ENCODE results near the gene MPDU1.

DNA sequence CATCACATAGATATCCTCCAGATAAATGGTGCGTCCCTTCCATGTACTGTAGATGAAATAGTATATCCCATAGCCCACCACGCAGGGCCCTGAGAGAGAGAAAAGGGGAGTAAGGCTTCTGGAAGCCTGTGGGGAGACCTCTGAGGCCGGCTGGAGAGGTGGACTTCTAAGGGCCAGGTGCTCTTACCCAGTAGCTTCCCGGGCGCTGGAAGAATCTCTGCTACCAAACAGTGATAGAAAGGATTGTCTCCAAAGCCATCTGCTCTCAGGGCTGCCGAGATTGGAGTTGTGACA, 43.3 kb downstream of the MPDU1 start:
- TF ChIP-seq, protein P1, sequence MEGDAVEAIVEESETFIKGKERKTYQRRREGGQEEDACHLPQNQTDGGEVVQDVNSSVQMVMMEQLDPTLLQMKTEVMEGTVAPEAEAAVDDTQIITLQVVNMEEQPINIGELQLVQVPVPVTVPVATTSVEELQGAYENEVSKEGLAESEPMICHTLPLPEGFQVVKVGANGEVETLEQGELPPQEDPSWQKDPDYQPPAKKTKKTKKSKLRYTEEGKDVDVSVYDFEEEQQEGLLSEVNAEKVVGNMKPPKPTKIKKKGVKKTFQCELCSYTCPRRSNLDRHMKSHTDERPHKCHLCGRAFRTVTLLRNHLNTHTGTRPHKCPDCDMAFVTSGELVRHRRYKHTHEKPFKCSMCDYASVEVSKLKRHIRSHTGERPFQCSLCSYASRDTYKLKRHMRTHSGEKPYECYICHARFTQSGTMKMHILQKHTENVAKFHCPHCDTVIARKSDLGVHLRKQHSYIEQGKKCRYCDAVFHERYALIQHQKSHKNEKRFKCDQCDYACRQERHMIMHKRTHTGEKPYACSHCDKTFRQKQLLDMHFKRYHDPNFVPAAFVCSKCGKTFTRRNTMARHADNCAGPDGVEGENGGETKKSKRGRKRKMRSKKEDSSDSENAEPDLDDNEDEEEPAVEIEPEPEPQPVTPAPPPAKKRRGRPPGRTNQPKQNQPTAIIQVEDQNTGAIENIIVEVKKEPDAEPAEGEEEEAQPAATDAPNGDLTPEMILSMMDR (IDR thresholded peaks at IDR 0.05; ENCODE audit: insufficient read depth, low read length, poor library complexity, severe bottlenecking), result no peak
- TF ChIP-seq EZH2phosphoT487 (conservative IDR thresholded peaks at IDR 0.05; ENCODE audit: low read length), result no peak

Data from SU-DHL-6 (cell line).